Trophoblast cell (in vitro differentiated cells and primary cell): ENCODE measurements around the gene TUT1.

Experiments
- DNase-seq, 2 donors: peaks; one replicate each; pipeline ENCODE4 v3.0.0-alpha.2; 2016
- H2AFZ ChIP-seq: 2 replicates; pipeline ENCODE4 v1.6.1; 2013; ENCODE audit warnings: low read length, moderate library complexity, mild to moderate bottlenecking; ENCODE audit not compliant: insufficient read depth, poor library complexity
- H2AK5ac ChIP-seq: 2 replicates; pipeline ENCODE4 v1.6.1; 2013; ENCODE audit warnings: mild to moderate bottlenecking, low read length
- H2BK120ac ChIP-seq: 2 replicates; pipeline ENCODE4 v1.6.1; 2013; ENCODE audit warnings: low read length, mild to moderate bottlenecking, moderate library complexity; ENCODE audit not compliant: insufficient read depth, poor library complexity
- H2BK12ac ChIP-seq: 2 replicates; pipeline ENCODE4 v1.6.1; 2013; ENCODE audit warnings: mild to moderate bottlenecking, low read length, moderate library complexity
- H2BK5ac ChIP-seq: 2 replicates; pipeline ENCODE4 v1.6.1; 2013; ENCODE audit warnings: low read length, low read depth, moderate library complexity, mild to moderate bottlenecking; ENCODE audit not compliant: poor library complexity
- H3K14ac ChIP-seq: 2 replicates; pipeline ENCODE4 v1.6.1; 2013; ENCODE audit warnings: mild to moderate bottlenecking, low read length
- H3K18ac ChIP-seq: 2 replicates; pipeline ENCODE4 v1.6.1; 2013; ENCODE audit warnings: mild to moderate bottlenecking, low read length
- H3K23ac ChIP-seq: 2 replicates; pipeline ENCODE4 v1.6.1; 2013; ENCODE audit warnings: low read length
- H3K27ac ChIP-seq: 2 replicates; pipeline ENCODE4 v1.5.1; 2013; ENCODE audit warnings: low read depth, mild to moderate bottlenecking, inconsistent platforms, low read length, moderate library complexity
- H3K27me3 ChIP-seq: 2 replicates; pipeline ENCODE4 v1.6.1; 2013; ENCODE audit warnings: inconsistent platforms, mild to moderate bottlenecking, low read length, moderate library complexity; ENCODE audit not compliant: insufficient read depth
- H3K36me3 ChIP-seq, 2 experiments: 1 replicate in 1 of 2; 2 replicates in 1 of 2; pipeline ENCODE4 v1.6.1; 2013; ENCODE audit warnings: low read length in 2 of 2, mild to moderate bottlenecking in 2 of 2, moderate library complexity in 1 of 2; ENCODE audit not compliant: insufficient read depth in 2 of 2, control insufficient read depth in 1 of 2
- H3K4ac ChIP-seq: 2 replicates; pipeline ENCODE4 v1.6.1; 2013; ENCODE audit warnings: low read depth, mild to moderate bottlenecking, low read length, moderate library complexity
- H3K4me1 ChIP-seq, 2 experiments: 1 replicate in 1 of 2; 2 replicates in 1 of 2; pipeline ENCODE4 v1.6.1; 2013; ENCODE audit warnings: low read length in 2 of 2, mild to moderate bottlenecking in 2 of 2, moderate library complexity in 1 of 2; ENCODE audit not compliant: insufficient read depth in 2 of 2, control insufficient read depth in 1 of 2
- H3K4me2 ChIP-seq: 2 replicates; pipeline ENCODE4 v1.6.1; 2013; ENCODE audit warnings: inconsistent platforms, mild to moderate bottlenecking, low read length, moderate library complexity
- H3K4me3 ChIP-seq: 2 replicates; pipeline ENCODE4 v1.5.1; 2013; ENCODE audit warnings: mild to moderate bottlenecking, low read depth, low read length, inconsistent platforms
- H3K79me1 ChIP-seq: one replicate; pipeline ENCODE4 v1.6.1; 2013; ENCODE audit warnings: low read length
- H3K79me2 ChIP-seq: 2 replicates; pipeline ENCODE4 v1.6.1; 2013; ENCODE audit warnings: low read length, mild to moderate bottlenecking; ENCODE audit not compliant: control insufficient read depth, insufficient read depth, poor library complexity
- H3K9ac ChIP-seq: 2 replicates; pipeline ENCODE4 v1.6.1; 2013; ENCODE audit warnings: mild to moderate bottlenecking, low read length
- H3K9me3 ChIP-seq: 2 replicates; pipeline ENCODE4 v1.6.1; 2013; ENCODE audit warnings: low read depth, mild to moderate bottlenecking, control low read depth, inconsistent platforms, low read length; ENCODE audit not compliant: insufficient read depth
- H4K12ac ChIP-seq: 2 replicates; pipeline ENCODE4 v1.6.1; 2013; ENCODE audit warnings: low read depth, mild to moderate bottlenecking, low read length, moderate library complexity
- H4K8ac ChIP-seq: 2 replicates; pipeline ENCODE4 v1.6.1; 2013; ENCODE audit warnings: low read depth, mild to moderate bottlenecking, low read length, moderate library complexity
- H4K91ac ChIP-seq: one replicate; pipeline ENCODE4 v1.6.1; 2013; ENCODE audit warnings: low read depth, mild to moderate bottlenecking, low read length, moderate library complexity
- WGBS: extraction: QIAGEN DNeasy Blood & Tissue Kit; methylation state at CpG from one replicate; pipeline ENCODE4 v1.1.7; 2013; ENCODE audit warnings: missing lambda C conversion rate; ENCODE audit not compliant: insufficient read length, insufficient coverage; ENCODE audit errors: extremely low coverage; 5-methylcytosine and 5-hydroxymethylcytosine counted together

Gene TUT1

GRCh38 chr11:62578541-62578940 lies 12.8 kb downstream of the TUT1 start:
- H3K27ac ChIP-seq = no peak overlapping the region
- H2BK120ac ChIP-seq = no peak overlapping the region
- no peak overlapping the region for H2AK5ac ChIP-seq
- no peak overlapping the region for H3K4me3 ChIP-seq
- no CpG with 5 or more reads among the region's 11 CpGs for WGBS
- no peak overlapping the region for H4K8ac ChIP-seq
- H3K9ac ChIP-seq = no peak overlapping the region
- H3K18ac ChIP-seq = no peak overlapping the region
- peaks cover 32 to 39% of the 10 kb centered on the region in 2 experiments for H3K36me3 ChIP-seq
- H4K91ac ChIP-seq = no peak overlapping the region
- H3K9me3 ChIP-seq = no peaks in the 10 kb centered on the region
- H3K79me2 ChIP-seq = peaks cover 5% of the 10 kb centered on the region
- no peak overlapping the region for H2BK12ac ChIP-seq
- H2AFZ ChIP-seq = no peak overlapping the region
- H3K4me2 ChIP-seq = no peak overlapping the region
- no peak overlapping the region for H2BK5ac ChIP-seq
- H3K79me1 ChIP-seq = peaks cover 8% of the 10 kb centered on the region
- no peaks in the 10 kb centered on the region for H3K27me3 ChIP-seq
- no peak overlapping the region for H3K23ac ChIP-seq
- peaks cover 7 to 9% of the 10 kb centered on the region in 2 experiments for H3K4me1 ChIP-seq
- no peak overlapping the region for H3K14ac ChIP-seq
- H4K12ac ChIP-seq = no peak overlapping the region
- H3K4ac ChIP-seq = no peak overlapping the region
- DNase-seq = no peak

GRCh38 chr11:62577046-62577714 lies 14.1 kb downstream of the TUT1 start:
- Histone ChIP-seq H3K23ac (no peak overlapping the region), H3K36me3 (peaks cover 35 to 42% of the 10 kb centered on the region in 2 experiments)

GRCh38 chr11:62575837-62576236 lies 15.5 kb downstream of the TUT1 start:
- H3K23ac ChIP-seq = no peak overlapping the region
- H3K18ac ChIP-seq = no peak overlapping the region
- H2BK5ac ChIP-seq = no peak overlapping the region
- no peak overlapping the region for H3K14ac ChIP-seq
- H4K91ac ChIP-seq = no peak overlapping the region
- no peak overlapping the region for H3K9ac ChIP-seq
- no peak overlapping the region for H2BK120ac ChIP-seq
- H2AK5ac ChIP-seq = no peak overlapping the region
- no peak overlapping the region for H4K12ac ChIP-seq
- no peak overlapping the region for H4K8ac ChIP-seq
- H2BK12ac ChIP-seq = no peak overlapping the region
- no peak overlapping the region for H3K4me2 ChIP-seq
- H3K27ac ChIP-seq = no peak overlapping the region
- H2AFZ ChIP-seq = no peak overlapping the region
- no peak overlapping the region for H3K4me3 ChIP-seq
- no peaks in the 10 kb centered on the region for H3K9me3 ChIP-seq
- no CpG with 5 or more reads among the region's 14 CpGs for WGBS
- no peaks in the 10 kb centered on the region for H3K27me3 ChIP-seq
- no peak for DNase-seq
- peaks cover 34 to 44% of the 10 kb centered on the region in 2 experiments for H3K36me3 ChIP-seq
- peaks cover 15% of the 10 kb centered on the region for H3K79me2 ChIP-seq
- no peak overlapping the region for H3K4ac ChIP-seq
- peaks cover 12% of the 10 kb centered on the region for H3K79me1 ChIP-seq
- H3K4me1 ChIP-seq = peaks cover 11 to 13% of the 10 kb centered on the region in 2 experiments

More at GRCh38 chr11:62577046-62577714, 14.1 kb downstream of the TUT1 start:
- Histone ChIP-seq H3K4me3 (no peak overlapping the region), H3K9ac (no peak overlapping the region), H2AK5ac (no peak overlapping the region), H3K18ac (no peak overlapping the region), H2BK5ac (no peak overlapping the region), H3K79me1 (peaks cover 12% of the 10 kb centered on the region), H3K79me2 (peaks cover 15% of the 10 kb centered on the region), H3K4me1 (peaks cover 11 to 13% of the 10 kb centered on the region in 2 experiments), H3K4me2 (no peak overlapping the region), H3K14ac (no peak overlapping the region), H4K8ac (no peak overlapping the region), H3K9me3 (no peaks in the 10 kb centered on the region), H2BK120ac (no peak overlapping the region), H3K27ac (no peak overlapping the region), H2AFZ (no peak overlapping the region), H2BK12ac (no peak overlapping the region), H4K12ac (no peak overlapping the region), H3K4ac (no peak overlapping the region), H3K27me3 (no peaks in the 10 kb centered on the region), H4K91ac (no peak overlapping the region)
- no CpG with 5 or more reads among the region's 12 CpGs for WGBS
- DNase-seq = no peak

- no peak overlapping the region for H2AFZ ChIP-seq
- H2BK5ac ChIP-seq = no peak overlapping the region
- no peaks in the 10 kb centered on the region for H3K27me3 ChIP-seq
- peaks cover 39 to 51% of the 10 kb centered on the region in 2 experiments for H3K36me3 ChIP-seq
- no peak overlapping the region for H2BK120ac ChIP-seq
- H4K8ac ChIP-seq = no peak overlapping the region
- no peak overlapping the region for H3K23ac ChIP-seq
- H3K4me2 ChIP-seq = peak overlapping the region; percentile 88
- WGBS = no CpG with 5 or more reads among the region's 17 CpGs
- peaks cover 12% of the 10 kb centered on the region for H3K79me1 ChIP-seq
- H3K79me2 ChIP-seq = peaks cover 15% of the 10 kb centered on the region
- peak overlapping the region; percentile 6 for H3K4ac ChIP-seq
- no peak overlapping the region for H4K91ac ChIP-seq
- no peak overlapping the region for H3K27ac ChIP-seq
- H3K9ac ChIP-seq = peak overlapping the region; percentile 41
- H3K4me1 ChIP-seq = peaks cover 11 to 13% of the 10 kb centered on the region in 2 experiments
- H4K12ac ChIP-seq = no peak overlapping the region
- H3K9me3 ChIP-seq = no peaks in the 10 kb centered on the region
- peak overlapping the region; percentile 5 for H3K18ac ChIP-seq
- H2AK5ac ChIP-seq = no peak overlapping the region
- H3K14ac ChIP-seq = peak overlapping the region; percentile 5
- no peak overlapping the region for H3K4me3 ChIP-seq
- no peak overlapping the region for H2BK12ac ChIP-seq
- no peak for DNase-seq
Measured at GRCh38 chr11:62575156-62575555, 16.2 kb downstream of the TUT1 start.
